Limb (tissue), 2 donors: Measurements from ENCODE around the gene ADARB2.

Source experiments
- DNase-seq, 2 donors: peaks; one replicate each; pipeline ENCODE4 v3.0.0-alpha.2; 2016; ENCODE audit errors: extremely low spot score in 2 of 2

ADARB2 gene

GRCh38 chr10:1596482-1597099 lies 140.7 kb downstream of the ADARB2 start:
- DNase-seq = no peak

DNA sequence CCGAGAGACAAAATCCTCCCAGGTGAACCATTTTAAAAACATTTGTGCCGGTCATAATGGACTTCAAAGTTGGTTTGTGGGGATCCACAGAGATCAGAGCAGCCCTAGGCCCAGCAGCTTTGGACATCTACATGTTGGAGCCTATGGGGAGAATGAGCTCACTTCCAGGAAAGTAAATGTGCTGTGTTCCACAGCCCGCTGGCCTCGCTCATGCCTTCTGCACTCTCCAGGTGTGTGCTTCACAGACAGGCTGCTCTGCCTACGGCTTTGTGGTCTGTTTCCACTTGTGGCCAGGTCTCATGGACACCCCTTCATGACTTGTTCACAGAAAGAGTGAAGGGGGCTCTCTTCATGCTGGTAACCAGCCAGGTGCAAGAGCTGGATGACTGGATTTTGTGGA lies 141.6 kb downstream of the ADARB2 start:
- DNase-seq = no peak

DNA sequence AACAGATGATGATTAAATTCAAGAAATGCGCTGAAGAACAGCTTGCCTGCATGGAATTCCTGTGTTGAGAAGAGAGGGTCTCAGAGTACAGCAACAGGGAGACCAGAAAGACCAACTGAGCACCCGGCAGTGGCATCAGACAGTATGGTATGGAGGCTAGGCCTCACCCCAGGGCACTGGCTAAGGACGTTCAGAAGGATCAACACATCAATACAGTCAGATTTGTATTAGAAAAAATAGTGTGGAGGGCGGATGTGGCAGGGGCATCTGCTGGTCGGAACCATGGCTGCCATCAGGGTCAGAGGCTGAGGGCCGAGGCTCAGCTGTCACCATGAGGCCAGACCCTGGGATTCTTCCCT lies 142.1 kb downstream of the ADARB2 start:
- no peak for DNase-seq

DNA sequence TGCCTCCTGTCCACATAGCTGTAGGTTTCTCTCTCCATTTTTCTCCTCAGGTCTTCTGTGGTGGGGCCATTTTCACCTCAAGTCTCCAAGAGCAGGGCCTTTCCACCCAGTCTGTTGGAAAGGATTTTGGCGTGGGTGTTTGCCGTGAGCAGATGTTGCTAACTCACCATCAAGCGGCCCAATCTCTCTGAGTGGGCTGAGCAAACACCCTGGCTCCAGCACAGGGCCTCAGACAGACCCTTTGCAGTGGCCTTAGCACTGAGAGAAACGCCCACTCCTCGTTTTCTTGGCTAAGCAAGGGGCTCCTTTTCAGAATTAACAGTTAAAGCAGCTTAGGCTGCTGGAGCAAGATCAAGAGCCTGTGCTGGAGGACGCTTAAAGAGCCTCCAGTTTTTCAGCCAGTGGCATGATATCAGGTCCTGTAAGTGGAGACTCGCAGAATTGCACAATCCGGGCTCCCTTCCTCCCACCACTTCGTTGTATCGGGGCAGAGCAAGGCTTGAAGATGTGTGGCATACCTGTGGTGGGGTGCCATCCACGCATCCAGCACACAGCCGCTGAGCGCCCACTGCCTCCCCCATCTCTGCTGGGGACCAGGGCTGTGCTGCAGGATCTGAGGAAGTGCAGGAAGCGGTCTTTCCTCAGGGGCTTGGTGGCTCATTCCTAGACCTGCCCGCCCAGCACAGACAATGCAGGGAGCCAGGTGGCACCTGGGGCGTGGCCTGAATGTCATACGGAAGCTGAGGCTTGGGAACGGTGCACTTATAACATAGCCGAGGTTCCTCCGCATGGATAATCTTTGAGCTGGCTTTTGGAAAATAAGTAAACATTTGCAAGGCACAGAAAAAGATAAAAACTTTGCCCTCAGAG lies 142.7 kb downstream of the ADARB2 start:
- DNase-seq = no peak

DNA sequence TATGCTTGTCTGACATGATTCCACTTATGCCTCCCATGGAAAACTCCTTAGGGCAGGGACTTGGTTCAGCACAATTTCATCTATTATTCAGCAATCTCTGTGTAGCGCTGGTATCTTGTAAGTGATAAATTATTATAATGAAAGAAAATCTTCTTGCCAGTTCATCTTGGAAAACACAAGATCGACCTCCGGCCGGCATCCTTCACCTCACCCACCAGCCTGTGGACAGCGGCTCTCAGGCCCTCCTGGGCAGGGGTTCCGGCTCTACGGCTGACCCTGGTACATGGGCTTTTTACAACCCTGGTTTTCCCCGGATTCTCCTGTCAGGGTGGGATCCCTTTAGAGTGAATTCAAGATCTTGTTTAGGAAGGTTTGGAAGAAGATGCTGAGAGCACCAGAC lies 145.6 kb downstream of the ADARB2 start:
- no peak for DNase-seq

GRCh38 chr10:1591045-1591444 lies 146.3 kb downstream of the ADARB2 start:
- no peak for DNase-seq

DNA sequence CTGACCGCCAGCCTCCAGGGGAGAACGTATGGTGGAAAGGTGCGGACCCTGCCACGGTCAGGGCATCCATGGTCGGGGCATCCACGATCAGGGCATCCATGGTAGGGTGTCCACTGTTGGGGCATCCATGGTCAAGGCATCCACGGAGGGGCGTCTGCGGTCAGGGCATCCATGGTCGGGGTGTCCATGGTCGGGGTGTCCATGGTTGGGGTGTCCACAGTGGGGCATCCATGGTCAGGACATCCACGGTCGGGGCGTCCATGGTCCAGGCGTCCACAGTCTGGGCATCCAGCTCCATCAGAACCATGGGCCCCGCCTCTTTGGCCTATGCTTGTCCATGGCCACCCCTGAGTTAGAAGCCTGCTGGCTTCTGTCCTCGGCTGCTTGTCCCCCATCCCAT lies 148.1 kb downstream of the ADARB2 start:
- DNase-seq = no peak

DNA sequence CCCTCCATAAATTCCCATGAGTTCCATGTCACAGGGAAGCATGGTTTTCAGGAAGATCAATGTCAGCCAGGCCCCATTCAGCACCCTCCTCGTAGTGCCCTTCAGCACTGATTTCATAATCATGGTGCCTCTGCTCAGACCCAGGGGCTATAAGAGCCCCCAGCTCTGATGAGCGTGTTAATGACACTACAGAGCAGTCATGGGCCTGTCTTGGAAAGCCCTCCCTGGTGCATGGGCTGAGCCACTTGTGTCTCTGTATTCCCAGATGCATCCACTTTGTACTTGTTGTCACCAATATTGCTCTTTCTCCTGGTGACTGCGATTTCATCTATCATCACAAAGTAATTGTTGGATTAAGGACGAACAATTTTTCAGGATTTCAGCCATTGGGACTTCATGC lies 154.6 kb downstream of the ADARB2 start:
- no peak for DNase-seq

DNA sequence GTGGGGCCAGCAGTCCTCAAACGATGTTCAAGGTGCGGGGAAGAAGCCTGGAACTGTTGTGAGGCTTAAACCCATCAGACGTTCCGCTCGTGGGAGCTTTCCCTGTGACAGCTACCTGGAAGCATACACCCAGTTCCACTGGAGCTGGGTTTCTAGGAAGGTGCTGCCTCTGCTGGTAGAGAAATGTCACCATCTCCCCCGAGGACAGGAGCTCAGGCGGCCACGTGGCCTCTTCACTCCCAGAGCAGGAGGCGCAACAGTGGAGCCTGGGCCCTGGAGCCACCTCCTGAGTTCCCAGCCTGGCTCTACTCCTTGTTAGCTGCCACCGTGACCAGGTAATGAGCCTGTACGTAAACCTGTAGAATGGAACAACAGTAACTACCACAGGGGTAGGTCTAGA lies 156.1 kb downstream of the ADARB2 start:
- no peak for DNase-seq

DNA sequence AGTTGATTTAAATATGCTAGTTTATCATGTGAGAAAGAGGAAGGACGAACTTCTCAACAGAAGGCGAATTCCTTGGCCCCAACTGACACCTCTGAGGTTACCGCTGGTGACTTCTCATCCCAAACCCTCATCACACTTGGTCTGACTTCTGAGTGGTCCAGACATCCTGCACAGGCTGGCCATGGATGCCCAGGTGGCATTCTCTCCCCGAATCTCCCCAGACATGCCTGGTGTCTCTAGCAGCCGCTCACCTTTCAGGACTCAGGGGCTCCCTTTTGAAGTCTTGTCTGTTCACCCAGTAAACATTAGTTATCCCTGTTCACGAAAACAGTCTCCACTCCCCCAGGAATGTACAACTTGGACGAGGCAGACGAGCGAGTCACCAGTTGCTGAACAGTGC lies 157.7 kb downstream of the ADARB2 start:
- no peak for DNase-seq

DNA sequence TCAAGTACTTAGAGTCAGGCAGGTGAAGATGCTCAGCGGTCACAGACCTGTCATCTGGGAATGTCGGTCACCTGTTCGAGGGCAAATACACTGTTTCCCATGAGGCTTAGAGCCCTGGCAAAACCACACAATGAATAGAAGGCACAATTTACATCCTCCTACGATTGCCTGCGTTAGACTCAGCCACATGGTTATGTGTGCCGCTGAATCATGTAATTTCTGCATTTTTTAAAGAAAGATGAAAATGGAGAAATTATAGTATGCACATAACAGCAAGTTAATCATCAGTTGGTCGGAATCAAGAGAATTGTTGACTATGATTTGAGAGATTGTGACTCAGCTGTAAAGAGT lies 158.2 kb downstream of the ADARB2 start:
- DNase-seq = no peak

GRCh38 chr10:1578392-1579140 lies 158.8 kb downstream of the ADARB2 start:
- no peak for DNase-seq

GRCh38 chr10:1577945-1578344 lies 159.4 kb downstream of the ADARB2 start:
- no peak for DNase-seq

DNA sequence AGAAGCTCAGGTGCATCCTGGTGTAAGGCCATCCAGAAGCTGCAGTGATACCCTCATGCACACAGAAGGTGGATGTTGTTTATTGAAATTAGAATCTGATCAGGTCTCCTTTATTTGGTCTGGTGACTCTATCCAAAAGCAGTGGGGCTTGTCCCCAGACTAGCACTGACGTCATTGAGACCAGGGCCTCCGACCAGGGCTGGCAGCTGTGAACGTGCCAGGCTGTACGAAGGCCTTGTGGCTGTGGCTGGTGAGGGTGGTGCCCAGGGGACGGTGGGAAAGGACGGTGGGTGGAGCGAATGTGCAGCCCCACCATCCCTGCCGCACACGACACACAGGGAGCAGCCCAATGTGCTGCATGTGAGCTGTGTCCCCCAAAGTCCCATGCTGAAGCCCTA lies 160.0 kb downstream of the ADARB2 start:
- no peak for DNase-seq

DNA sequence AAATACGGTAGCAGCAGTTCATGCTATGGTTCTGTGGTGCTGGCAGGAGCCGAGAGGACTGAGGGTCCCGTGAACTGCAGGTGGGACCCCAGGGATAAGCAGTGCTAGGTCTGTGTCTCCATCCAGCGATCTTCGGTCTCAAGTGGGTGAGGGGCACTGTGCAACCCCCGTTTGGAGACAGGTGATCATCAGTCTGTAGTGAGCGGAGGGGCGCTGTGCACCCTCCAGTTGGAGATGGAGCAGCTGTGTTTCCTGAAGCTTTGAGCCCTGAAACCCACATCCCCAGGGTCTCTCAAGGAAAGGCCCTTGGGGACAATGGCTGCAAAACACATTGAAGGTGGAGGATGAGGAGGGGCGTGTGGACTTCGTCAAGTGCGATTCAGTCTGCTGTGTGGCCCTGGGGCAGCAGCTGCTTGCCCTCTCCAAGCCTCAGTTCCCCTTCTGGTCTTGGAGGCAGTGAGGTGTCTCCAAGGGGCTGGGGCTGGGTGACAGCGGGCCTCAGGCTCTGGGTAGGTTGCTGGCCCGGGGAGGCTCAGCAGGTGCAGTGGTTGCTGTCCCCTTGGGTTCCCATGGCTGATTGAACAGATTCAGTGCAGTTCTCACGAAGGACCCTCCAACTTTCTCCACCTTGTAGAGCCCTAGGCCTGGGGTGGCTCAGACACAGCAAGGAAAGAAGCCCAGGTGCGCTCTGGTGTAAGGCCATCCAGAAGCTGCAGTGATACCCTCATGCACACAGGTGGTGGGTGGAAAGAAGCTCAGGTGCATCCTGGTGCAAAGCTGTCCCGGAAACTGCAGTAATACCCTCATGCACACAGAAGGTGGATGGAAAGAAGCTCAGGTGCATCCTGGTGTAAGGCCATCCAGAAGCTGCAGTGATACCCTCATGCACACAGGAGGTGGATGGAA lies 160.6 kb downstream of the ADARB2 start:
- DNase-seq = no peak

DNA sequence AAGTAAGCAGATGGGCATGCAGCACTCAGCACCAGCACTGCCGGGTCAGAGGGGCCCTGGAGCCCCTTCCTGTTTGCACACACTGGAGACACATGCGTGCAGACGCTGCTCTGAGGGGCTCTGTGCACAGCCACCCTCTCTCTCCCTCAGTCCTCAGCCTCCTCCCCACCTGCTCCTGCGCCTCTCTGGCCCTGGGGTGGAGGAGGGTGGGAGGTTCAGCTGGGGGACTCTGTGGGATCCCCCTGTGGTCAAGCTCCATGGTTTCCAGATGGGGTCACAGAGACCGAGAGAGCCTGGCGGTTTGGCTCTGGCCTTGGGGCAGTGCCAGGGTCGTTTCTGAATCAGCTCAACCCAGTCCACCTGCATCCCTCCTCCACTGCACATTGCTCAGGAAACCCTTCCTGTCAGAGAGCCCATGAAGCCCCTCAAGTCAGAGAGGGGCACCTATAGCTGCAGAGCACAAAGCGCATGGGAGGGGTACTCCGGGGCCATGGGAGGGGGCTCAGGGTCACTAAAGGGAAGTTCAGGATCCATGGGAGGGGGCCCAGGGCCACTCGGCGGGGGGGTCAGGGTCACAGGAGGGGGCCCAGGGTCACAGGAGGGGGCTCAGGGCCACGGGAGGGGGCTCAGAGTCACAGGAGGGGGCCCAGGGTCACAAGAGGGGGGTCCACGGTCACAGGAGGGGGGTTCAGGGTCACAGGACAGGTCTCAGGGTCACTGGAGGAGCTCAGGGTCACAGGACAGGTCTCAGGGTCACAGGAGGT lies 161.7 kb downstream of the ADARB2 start:
- no peak for DNase-seq

GRCh38 chr10:1574719-1575118 lies 162.6 kb downstream of the ADARB2 start:
- DNase-seq = no peak

- no peak for DNase-seq
Measured at GRCh38 chr10:1573981-1574380, 163.3 kb downstream of the ADARB2 start.

GRCh38 chr10:1573334-1573969 lies 163.9 kb downstream of the ADARB2 start:
- no peak for DNase-seq
